AML-193 (cell line): Measurements from ENCODE around the gene CLIC3.

Experiments
- DNase-seq, 2 experiments: peaks; one replicate each; lab custom pipeline; 2025; lab: John Stamatoyannopoulos, UW

Gene CLIC3

GRCh38 chr9:136980669-136981478 is 15.5 kb downstream of the CLIC3 start:
- DNase-seq, result no peak

- no peak for DNase-seq
Measured at GRCh38 chr9:136979769-136980587, 16.4 kb downstream of the CLIC3 start.

- no peak for DNase-seq
Measured at GRCh38 chr9:136978865-136979544, 17.4 kb downstream of the CLIC3 start.

GRCh38 chr9:136978073-136978864 is 18.1 kb downstream of the CLIC3 start:
- no peak for DNase-seq

- no peak for DNase-seq
Measured at GRCh38 chr9:136977649-136978072, 18.7 kb downstream of the CLIC3 start.

GRCh38 chr9:136977223-136977622 is 19.1 kb downstream of the CLIC3 start, which contains the start of gene PTGDS:
PTGDS (plus strand) TSS chr9:136977504; CDS start chr9:136977579, 75 bp downstream.
- no peak for DNase-seq

GRCh38 chr9:136975644-136976043 is 20.7 kb downstream of the CLIC3 start:
- DNase-seq, result no peak

GRCh38 chr9:136974817-136975535 is 21.4 kb downstream of the CLIC3 start:
- no peak for DNase-seq

GRCh38 chr9:136973618-136974617 is 22.4 kb downstream of the CLIC3 start:
- no peak for DNase-seq

GRCh38 chr9:136972743-136973142 is 23.6 kb downstream of the CLIC3 start:
- no peak for DNase-seq

GRCh38 chr9:136972335-136972734 is 24.0 kb downstream of the CLIC3 start:
- no peak for DNase-seq

- no peak for DNase-seq
Measured at GRCh38 chr9:136971746-136972145, 24.6 kb downstream of the CLIC3 start.

GRCh38 chr9:136970361-136970760 is 26.0 kb downstream of the CLIC3 start:
- DNase-seq, result no peak

GRCh38 chr9:136969774-136970173 is 26.6 kb downstream of the CLIC3 start:
- DNase-seq, result no peak

GRCh38 chr9:136969150-136969549 is 27.2 kb downstream of the CLIC3 start:
- no peak for DNase-seq

- no peak for DNase-seq
Measured at GRCh38 chr9:136968333-136969127, 27.8 kb downstream of the CLIC3 start.

GRCh38 chr9:136965771-136966484 is 30.4 kb downstream of the CLIC3 start:
- DNase-seq, result no peak

- DNase-seq, result no peak
Measured at GRCh38 chr9:136964833-136965422, 31.4 kb downstream of the CLIC3 start.
